HG03378 (cell line): ENCODE results near the gene IGSF21.

Experiments
- ATAC-seq: cut with Tn5 transposase; IDR thresholded peaks from one replicate; pipeline ENCODE4 v1.9.1; 2021; ENCODE audit warnings: mild to moderate bottlenecking, moderate library complexity; ENCODE audit not compliant: unreplicated experiment

Gene IGSF21

GRCh38 chr1:18201997-18202719, 94.6 kb downstream of the IGSF21 start:
- ATAC-seq, result no peak

DNA sequence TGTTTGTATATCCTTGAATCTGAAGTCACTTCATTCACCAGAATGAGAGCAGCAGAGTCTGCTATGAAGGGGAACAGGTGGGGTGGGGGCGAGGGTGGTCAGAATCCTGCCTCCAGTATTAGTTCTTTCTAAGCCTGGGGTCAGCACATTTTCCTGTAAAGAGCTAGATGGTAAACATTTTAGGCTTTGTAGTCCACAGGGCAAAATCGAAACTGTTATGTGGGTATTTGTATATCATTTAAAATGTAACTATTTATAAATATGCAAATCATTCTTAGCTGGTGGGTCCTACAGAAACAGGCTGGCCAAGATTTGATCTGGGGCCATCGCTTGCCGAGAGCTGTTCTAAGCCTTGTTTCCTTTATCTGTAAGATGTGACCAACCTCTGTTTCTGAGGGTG, 96.0 kb downstream of the IGSF21 start:
- no peak for ATAC-seq

DNA sequence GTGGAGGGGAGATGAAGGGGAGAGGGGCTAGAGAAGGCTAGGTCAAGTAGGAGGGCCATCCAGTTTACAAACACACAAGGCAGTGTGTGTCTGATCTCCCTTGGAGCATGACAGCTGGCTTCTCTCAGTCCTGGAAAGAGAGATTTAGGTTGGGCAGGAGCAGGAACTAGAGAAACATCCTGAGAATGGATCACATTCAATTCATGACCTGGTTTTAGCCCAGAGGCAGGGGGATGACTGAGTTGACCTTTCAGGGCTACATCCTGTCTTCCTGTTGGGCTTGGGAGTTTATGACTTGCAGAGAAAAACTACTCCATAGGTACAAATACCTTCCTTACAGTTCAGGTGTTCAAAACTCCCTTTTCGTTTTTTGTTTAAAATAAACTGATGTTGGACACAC, 97.0 kb downstream of the IGSF21 start:
- ATAC-seq, result no peak

- ATAC-seq, result no peak
Observed at GRCh38 chr1:18205319-18205718, 97.7 kb downstream of the IGSF21 start.

GRCh38 chr1:18211764-18212163, 104.2 kb downstream of the IGSF21 start:
- ATAC-seq, result no peak

DNA sequence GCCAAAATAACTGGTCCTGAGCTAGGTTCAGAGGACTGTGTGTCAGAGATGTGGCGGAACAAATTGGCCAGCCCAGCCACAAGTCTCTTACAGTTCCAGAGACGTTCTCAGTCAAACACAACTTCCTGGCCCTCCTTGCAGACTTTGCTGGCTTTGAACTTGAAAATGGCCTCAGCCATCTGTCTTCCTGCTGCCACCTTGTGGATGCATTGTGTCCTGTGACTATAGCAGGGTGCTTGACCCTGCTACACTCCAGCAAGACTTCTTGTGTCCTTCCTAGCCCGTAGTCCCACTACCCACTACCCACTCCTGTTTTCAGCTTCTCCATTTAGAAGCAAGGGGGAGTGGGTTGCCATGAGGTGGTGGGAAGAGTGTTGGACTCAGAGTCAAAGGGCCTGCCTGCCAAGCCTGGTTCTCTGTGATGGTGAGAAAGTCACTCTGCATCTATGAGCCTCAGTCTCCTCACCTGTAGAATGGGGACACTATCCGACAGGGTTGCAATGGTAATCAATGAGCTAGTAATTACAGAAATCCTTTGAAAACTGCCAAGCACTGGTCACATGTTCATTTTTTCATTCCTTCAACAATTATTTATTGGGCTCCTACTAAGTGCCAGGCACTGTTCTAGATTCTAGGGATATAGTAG, 109.9 kb downstream of the IGSF21 start:
- no peak for ATAC-seq

GRCh38 chr1:18229625-18230024, 122.0 kb downstream of the IGSF21 start:
- no peak for ATAC-seq

- no peak for ATAC-seq
Observed at GRCh38 chr1:18230321-18230720, 122.7 kb downstream of the IGSF21 start.

- ATAC-seq, result no peak
Observed at GRCh38 chr1:18230840-18231239, 123.2 kb downstream of the IGSF21 start.

DNA sequence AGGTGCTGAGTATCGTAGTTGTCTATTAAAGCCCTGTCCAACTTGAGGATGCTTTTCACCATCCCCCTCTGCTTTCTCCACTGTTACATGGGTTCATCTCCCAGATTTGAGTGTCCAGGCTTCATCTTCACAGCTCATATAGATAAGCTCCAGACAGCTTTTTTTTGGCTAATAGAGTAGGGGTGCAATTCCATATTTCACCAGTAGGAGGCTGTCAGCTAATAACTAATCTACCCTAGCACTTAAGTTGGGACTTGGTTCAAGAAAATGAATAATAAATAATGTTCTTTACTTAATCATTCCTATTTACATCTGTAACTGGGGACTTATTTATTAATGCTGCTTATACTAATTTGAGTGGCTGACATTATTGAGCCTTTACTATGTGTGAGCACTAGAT, 124.5 kb downstream of the IGSF21 start:
- ATAC-seq, result no peak

- ATAC-seq, result no peak
Observed at GRCh38 chr1:18233176-18233864, 125.7 kb downstream of the IGSF21 start.

- ATAC-seq, result no peak
Observed at GRCh38 chr1:18234790-18235242, 127.2 kb downstream of the IGSF21 start.

GRCh38 chr1:18237371-18237770, 129.8 kb downstream of the IGSF21 start:
- ATAC-seq, result no peak

DNA sequence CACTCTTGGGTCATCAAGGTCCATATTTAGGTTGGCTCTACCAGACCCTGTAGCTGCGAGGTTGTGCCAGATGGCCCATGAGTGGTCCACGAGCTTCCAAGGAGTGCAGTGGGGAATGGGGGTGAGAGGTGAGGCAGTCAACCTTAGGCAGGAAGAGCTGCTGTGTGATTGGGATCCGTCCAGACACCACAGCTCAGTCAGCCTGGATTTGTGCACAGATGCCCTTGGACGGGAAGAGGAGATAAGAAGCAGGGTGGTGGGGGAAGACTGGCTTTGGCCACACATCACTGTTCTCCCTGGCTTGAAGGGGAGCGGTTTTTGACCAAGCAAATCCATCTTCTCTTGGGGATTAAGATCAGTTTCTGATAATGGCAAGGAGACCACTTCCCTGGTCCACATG, 130.6 kb downstream of the IGSF21 start:
- ATAC-seq, result no peak

DNA sequence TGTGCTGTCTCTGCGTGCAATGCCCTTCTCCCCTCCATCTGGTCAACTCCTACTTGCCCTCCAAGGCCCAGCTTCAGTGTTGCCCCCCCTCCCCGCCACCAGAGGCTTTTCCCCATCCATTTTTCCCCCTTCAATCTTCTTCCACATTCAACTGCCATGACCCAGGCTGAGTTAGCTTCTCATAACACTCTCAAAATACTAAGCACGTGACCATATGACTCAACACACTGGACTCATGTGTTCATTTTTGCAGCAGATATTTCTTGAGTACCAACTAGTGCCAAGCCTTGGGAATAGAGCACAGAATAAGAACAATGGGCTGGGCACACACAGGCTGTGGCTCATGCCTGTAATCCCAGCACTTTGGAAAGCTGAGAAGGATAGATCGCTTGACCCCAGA, 132.1 kb downstream of the IGSF21 start:
- no peak for ATAC-seq

DNA sequence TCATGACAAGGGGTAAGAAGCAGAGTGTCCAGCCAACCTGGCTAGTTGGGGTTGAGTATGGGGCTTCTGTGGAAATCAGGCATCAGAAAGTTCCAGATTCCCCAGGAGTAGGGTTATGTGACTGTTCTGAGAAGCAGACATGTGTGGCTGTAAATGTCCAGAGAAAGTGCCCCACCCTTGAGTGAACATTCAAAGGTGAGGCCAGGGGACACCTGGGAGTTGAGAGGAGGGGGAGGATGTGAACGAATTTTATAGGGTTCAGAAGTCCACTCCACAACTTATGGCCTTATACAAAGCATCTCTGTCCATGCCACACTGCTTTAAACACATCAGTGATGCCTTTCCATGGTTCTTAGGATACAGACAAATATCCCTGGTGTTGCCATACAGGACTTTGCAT, 133.3 kb downstream of the IGSF21 start:
- ATAC-seq, result no peak

DNA sequence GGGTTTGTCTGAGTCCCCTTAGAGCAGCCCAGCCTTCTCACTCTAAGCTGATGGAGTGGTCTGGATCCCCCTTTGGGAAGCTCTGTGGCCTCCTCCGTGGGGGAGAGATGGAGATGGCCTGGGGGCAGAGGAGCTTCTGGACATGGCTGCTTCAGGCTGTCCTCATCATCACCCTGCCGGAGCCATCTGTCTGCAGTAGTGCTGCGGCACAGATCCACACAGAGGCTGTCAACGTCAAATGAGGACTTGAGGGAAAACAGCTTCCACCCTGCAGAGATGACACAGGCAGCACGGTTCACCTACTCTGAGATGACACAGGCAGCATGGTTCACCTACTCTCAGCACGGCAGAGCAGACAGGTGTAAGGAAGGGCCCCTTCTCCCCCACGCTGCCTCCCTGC, 134.3 kb downstream of the IGSF21 start:
- ATAC-seq, result no peak

- ATAC-seq, result no peak
Observed at GRCh38 chr1:18243503-18244175, 136.0 kb downstream of the IGSF21 start.

DNA sequence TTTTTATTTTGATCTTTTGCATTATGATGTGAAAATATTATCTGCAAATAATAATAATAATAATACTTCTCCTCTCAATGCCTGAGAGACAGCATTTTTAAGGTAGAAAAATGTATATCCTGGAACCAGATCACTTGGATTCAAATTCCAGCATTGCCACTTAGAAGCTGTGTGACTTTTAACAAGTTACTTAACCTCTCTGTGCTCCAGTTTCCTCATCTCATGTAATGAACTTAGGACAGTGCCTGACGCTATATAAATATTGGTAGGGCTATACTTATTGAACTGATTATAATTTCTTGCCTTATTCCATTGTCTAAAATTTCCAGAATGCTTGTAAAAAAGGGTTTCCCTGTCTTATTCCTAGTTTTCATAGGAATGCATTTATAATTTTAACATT, 137.2 kb downstream of the IGSF21 start:
- no peak for ATAC-seq

- ATAC-seq, result no peak
Observed at GRCh38 chr1:18245647-18246046, 138.0 kb downstream of the IGSF21 start.

DNA sequence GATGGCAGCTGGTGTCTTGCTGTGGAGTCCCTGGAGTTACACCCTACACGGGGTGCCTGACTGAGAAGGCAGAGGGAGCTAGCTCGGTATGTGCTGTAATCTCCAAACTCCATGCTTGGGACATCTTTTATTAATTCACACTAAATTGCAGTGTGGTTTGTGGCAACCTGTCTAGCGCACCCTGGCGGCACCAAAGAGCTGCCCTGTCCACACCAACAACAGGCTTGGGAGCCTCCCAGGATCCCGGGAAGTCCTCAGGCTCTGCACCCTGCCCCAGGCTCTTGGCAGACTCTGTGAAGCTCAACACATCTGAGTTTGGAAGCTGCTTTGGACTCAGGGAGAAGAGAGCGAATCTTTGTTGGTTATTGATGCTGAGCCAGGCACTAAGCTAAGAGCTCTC, 138.9 kb downstream of the IGSF21 start:
- ATAC-seq, result no peak

- ATAC-seq, result no peak
Observed at GRCh38 chr1:18247151-18247550, 139.6 kb downstream of the IGSF21 start.
